Putamen (tissue), 1 donor: ENCODE measurements around the gene KCNJ2.
A peak's percentile ranks its signal among the peaks of the same experiment; 100 is the strongest.

Source experiments
- DNase-seq: peaks from one replicate; pipeline ENCODE4 v3.0.0-alpha.2; 2016; ENCODE audit warnings: low spot score

KCNJ2 gene

GRCh38 chr17:70168977-70169708, at the start of gene KCNJ2:
Gene KCNJ2, plus strand, starts transcription at chr17:70169532. Its CDS starts 5,508 bp downstream, at chr17:70175040.
- DNase-seq, result peak; percentile 95

GRCh38 chr17:70119545-70119944, 49.8 kb upstream of the KCNJ2 start:
- no peak for DNase-seq

- no peak for DNase-seq
Observed at GRCh38 chr17:70119983-70120382, 49.3 kb upstream of the KCNJ2 start.

- DNase-seq, result no peak
Observed at GRCh38 chr17:70120425-70120824, 48.9 kb upstream of the KCNJ2 start.

GRCh38 chr17:70121126-70121525, 48.2 kb upstream of the KCNJ2 start:
- DNase-seq, result no peak

GRCh38 chr17:70123193-70123592, 46.1 kb upstream of the KCNJ2 start:
- no peak for DNase-seq

GRCh38 chr17:70124723-70125122, 44.6 kb upstream of the KCNJ2 start:
- no peak for DNase-seq

- DNase-seq, result no peak
Observed at GRCh38 chr17:70127221-70127873, 42.0 kb upstream of the KCNJ2 start.

- no peak for DNase-seq
Observed at GRCh38 chr17:70128727-70129238, 40.5 kb upstream of the KCNJ2 start.

GRCh38 chr17:70130289-70130688, 39.0 kb upstream of the KCNJ2 start:
- DNase-seq, result no peak

- DNase-seq, result no peak
Observed at GRCh38 chr17:70132505-70132904, 36.8 kb upstream of the KCNJ2 start.

- no peak for DNase-seq
Observed at GRCh38 chr17:70134042-70134441, 35.3 kb upstream of the KCNJ2 start.

- DNase-seq, result no peak
Observed at GRCh38 chr17:70134777-70135176, 34.6 kb upstream of the KCNJ2 start.

- DNase-seq, result no peak
Observed at GRCh38 chr17:70136131-70136530, 33.2 kb upstream of the KCNJ2 start.

GRCh38 chr17:70137451-70138230, 31.7 kb upstream of the KCNJ2 start:
- DNase-seq, result peak; percentile 48

GRCh38 chr17:70138291-70138865, 31.0 kb upstream of the KCNJ2 start:
- no peak for DNase-seq

- no peak for DNase-seq
Observed at GRCh38 chr17:70139449-70139993, 29.8 kb upstream of the KCNJ2 start.

GRCh38 chr17:70144260-70144846, 25.0 kb upstream of the KCNJ2 start:
- DNase-seq, result no peak

GRCh38 chr17:70153210-70153609, 16.1 kb upstream of the KCNJ2 start:
- DNase-seq, result no peak

- no peak for DNase-seq
Observed at GRCh38 chr17:70157151-70157550, 12.2 kb upstream of the KCNJ2 start.

- no peak for DNase-seq
Observed at GRCh38 chr17:70158180-70158579, 11.2 kb upstream of the KCNJ2 start.

GRCh38 chr17:70158591-70158990, 10.7 kb upstream of the KCNJ2 start:
- DNase-seq, result no peak
